ENCODE data around the gene XRN2. TPM values are rescaled to one million over a fixed set of nuclear protein-coding genes. Genes with fewer than 3 reads are reported as not detected.

Gene XRN2
- total RNA-seq, 4 donors from 2014 or later, result 27.3 to 71.0 (median 29.9) TPM

DNA sequence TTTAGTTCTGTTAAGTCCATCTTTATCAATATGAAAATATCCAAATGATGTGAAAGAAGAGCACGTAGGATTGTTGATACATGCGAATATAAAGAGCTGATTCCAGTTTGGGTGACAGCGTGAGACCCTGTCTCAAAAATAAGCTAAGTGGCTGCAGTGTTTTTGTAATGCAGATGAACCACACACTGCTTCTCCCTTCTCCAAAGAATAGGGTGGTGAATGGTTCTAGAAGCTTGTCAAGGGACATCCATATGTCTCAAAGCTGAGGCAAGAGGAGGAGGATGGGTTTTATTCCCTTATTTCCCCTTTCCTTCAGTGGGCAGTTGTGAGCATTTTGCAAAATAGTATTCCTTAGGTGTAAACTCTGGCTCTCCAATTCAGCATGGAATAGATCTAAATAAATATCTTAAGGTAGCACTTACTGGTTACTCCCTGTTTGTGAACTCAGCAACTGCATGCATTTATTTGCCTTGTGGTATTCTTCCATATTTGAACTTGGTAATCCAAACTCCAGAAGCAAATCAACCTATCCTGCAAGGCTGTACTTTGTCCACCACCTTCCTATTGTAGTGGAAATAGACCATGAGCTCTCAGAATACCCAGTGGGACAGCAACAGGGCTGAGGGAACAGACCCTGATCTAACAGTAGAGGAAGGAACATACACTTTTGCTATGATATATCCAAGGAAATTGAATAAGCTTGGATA lies 38.0 kb downstream of the XRN2 start:
- TF ChIP-seq POLR2A (IDR thresholded peaks at IDR 0.05), result no peak
- TF ChIP-seq, protein P1, sequence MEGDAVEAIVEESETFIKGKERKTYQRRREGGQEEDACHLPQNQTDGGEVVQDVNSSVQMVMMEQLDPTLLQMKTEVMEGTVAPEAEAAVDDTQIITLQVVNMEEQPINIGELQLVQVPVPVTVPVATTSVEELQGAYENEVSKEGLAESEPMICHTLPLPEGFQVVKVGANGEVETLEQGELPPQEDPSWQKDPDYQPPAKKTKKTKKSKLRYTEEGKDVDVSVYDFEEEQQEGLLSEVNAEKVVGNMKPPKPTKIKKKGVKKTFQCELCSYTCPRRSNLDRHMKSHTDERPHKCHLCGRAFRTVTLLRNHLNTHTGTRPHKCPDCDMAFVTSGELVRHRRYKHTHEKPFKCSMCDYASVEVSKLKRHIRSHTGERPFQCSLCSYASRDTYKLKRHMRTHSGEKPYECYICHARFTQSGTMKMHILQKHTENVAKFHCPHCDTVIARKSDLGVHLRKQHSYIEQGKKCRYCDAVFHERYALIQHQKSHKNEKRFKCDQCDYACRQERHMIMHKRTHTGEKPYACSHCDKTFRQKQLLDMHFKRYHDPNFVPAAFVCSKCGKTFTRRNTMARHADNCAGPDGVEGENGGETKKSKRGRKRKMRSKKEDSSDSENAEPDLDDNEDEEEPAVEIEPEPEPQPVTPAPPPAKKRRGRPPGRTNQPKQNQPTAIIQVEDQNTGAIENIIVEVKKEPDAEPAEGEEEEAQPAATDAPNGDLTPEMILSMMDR (IDR thresholded peaks at IDR 0.05), result no peak
- Histone ChIP-seq H3K27ac (no peak overlapping the region), H3K27me3 (no peaks in the 10 kb centered on the region), H3K9me3 (no peaks in the 10 kb centered on the region), H3K4me1 (no peaks in the 10 kb centered on the region), H3K36me3 (peaks cover 0 to 52% (median 0%) of the 10 kb centered on the region in 3 donors), H3K4me3 (no peak overlapping the region)
- no peak for DNase-seq

DNA sequence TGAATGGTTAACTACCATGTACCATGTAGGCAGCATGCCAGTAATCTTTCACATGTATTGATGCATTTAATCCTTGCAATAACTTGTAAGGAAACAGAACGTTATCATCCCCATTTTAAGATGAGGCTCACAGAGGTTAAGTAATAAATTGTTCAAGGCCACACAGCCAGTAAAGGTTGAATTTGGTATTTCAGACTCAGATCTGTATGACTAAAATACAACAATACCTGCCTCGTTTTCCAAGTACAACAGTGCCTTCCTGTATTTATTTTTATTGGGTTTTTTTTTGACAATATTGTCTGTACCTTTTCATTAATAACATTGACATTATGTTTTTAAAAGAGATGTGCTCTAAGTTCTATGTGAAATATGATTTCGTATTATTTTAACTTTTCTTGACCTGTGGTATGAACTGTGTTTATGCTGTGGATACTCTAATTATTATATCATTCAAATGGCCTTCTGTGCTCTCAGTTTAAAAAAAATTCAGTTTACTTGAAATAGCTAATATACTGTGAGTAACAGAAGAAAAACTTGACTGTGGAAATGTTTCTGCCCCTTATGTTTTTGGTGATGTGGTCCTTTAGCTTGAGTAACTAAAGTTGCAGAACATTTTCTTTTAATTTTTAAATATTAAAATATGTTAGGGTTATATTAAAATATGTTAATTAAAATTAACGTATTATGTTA lies 39.7 kb downstream of the XRN2 start:
- H3K27me3 ChIP-seq, result no peaks in the 10 kb centered on the region
- DNase-seq, result no peak
- H3K36me3 ChIP-seq, result peaks cover 0 to 52% (median 0%) of the 10 kb centered on the region in 3 donors
- TF ChIP-seq, protein P1 (IDR thresholded peaks at IDR 0.05), result no peak
- no peak for TF ChIP-seq POLR2A (IDR thresholded peaks at IDR 0.05)
- no peaks in the 10 kb centered on the region for H3K9me3 ChIP-seq
- no peak overlapping the region for H3K27ac ChIP-seq
- H3K4me3 ChIP-seq, result no peak overlapping the region
- no peaks in the 10 kb centered on the region for H3K4me1 ChIP-seq

DNA sequence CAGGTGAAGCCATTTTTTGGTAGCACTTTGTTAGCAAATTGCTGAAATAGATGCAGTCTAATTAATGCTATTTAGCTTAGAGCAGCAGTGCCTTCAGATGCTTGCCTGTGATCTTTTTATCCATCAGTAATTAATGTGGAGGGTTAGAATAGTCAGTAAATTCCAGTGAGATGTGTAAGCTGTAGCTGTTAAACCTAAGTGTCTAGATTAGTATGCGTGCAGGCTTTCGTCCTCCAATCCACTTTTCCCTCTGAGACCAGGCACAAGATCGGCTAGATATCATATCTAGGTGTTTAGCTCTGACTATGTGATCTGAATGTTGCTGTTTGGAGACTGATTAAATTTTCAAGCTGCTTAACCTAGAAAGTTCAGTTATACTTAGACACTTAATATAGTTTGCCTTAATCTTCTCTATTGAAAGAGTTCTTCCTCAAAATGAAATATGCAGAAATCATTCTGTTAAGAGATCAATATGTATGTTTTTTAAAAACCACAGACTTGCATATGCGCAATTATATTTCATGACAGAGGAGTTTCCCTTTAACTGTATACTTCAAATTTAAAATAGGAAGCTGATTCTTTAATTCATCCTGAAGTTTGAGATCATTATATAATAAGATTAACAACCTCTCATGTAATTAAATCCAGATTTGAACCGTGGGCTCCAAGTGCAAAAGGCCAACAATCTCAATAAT lies 41.2 kb downstream of the XRN2 start:
- H3K36me3 ChIP-seq, result peaks cover 0 to 60% (median 0%) of the 10 kb centered on the region in 3 donors
- DNase-seq, result no peak
- H3K27me3 ChIP-seq, result no peaks in the 10 kb centered on the region
- no peak overlapping the region for H3K4me3 ChIP-seq
- no peaks in the 10 kb centered on the region for H3K9me3 ChIP-seq
- H3K27ac ChIP-seq, result no peak overlapping the region
- no peaks in the 10 kb centered on the region for H3K4me1 ChIP-seq
- TF ChIP-seq, protein P1 (IDR thresholded peaks at IDR 0.05), result no peak
- TF ChIP-seq POLR2A (IDR thresholded peaks at IDR 0.05), result no peak

DNA sequence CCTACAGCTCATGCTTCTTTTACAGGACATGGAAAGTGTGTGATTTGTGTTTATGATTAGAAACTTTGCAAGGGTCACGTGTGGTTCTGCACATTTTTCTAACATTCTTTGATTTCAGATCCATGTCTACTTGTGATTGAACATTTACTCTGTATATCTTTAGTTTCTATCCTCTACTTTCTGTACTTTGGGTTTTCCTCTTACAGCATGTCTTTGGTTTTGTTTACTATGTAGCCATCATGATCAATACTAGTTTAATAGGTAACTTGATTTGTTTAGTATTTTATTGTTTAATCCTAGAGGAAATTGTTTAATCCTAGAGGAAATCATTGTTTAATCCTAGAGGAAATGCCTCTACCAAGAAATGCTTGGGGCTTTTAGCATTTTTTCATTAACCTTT lies 41.8 kb downstream of the XRN2 start:
- Histone ChIP-seq H3K27me3 (no peaks in the 10 kb centered on the region), H3K9me3 (no peaks in the 10 kb centered on the region), H3K27ac (no peak overlapping the region), H3K4me1 (no peaks in the 10 kb centered on the region), H3K36me3 (peaks cover 0 to 60% (median 0%) of the 10 kb centered on the region in 3 donors), H3K4me3 (no peak overlapping the region)
- TF ChIP-seq, protein P1 (IDR thresholded peaks at IDR 0.05), result no peak
- TF ChIP-seq POLR2A (IDR thresholded peaks at IDR 0.05), result no peak
- no peak for DNase-seq

DNA sequence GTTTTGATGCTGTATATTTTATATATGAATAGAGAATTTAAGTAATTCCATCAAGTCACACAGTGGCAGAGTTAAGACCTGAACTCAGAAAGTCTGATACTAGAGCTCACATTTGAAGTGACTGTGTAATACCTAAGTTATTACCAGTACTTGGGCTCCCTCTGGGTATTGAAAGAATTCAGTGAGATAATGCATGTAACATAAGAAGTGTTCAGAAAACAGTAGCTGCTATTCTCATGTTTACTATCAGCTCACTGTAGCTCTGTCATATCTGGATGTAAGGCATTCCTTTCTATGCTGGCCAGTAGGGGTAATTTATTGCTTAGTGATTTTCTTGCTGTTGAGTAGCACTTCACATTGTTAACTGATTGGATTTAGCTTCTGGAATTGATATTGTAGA lies 49.6 kb downstream of the XRN2 start:
- no peak for DNase-seq
- Histone ChIP-seq H3K27ac (no peak overlapping the region), H3K36me3 (peaks cover 0 to 41% (median 0%) of the 10 kb centered on the region in 3 donors), H3K27me3 (no peaks in the 10 kb centered on the region), H3K9me3 (no peaks in the 10 kb centered on the region), H3K4me1 (no peaks in the 10 kb centered on the region), H3K4me3 (no peak overlapping the region)
- TF ChIP-seq, protein P1 (IDR thresholded peaks at IDR 0.05), result no peak

Measured in Peyer's patch (tissue), 4 donors.